ENCODE results near the gene TMEM184B.
A peak's percentile ranks its signal among the peaks of the same experiment; 100 is the strongest.

Gene TMEM184B

DNA sequence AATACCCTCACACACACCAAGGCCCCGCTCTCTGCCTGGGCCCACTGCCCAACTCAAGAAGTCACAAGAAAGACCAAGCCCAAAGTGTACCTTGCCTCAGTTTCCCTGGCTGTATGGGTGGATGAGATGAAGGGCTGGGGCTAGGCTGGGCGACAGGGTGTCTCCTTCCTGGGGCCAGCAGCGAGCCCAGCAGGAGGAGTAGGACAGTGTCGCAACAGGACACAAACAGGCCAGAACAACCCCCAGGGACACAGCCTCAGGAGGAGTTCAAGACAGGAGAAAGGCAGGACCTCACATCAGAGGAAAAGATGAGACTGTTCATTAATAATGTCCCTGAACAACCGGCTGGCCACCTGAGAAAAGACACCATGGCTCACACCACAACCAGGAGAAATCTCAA, 31.2 kb upstream of the TMEM184B start:
- no peak overlapping the region for H3K27ac ChIP-seq
- no peak for TF ChIP-seq ZFX (IDR thresholded peaks at IDR 0.05)

DNA sequence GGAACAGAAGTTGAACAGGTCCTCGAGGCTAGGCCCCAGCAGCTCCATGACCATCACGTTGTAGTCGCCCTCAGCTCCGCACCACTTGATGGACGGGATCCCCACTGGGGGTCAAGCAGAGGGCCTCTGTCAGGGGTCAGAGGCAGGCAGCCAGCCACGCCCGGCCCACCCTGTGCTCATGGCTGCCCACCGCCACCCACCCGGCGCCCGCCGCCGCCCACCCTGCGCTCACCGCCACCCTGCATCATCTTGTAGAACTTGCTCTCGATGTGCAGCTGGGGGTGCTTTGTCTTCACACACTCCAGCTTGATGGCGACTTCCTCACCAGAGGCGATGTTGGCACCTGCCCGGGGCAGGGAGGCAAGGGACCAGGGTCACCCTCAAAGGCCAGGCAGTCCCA, 30.1 kb upstream of the TMEM184B start:
- TF ChIP-seq, protein P1, sequence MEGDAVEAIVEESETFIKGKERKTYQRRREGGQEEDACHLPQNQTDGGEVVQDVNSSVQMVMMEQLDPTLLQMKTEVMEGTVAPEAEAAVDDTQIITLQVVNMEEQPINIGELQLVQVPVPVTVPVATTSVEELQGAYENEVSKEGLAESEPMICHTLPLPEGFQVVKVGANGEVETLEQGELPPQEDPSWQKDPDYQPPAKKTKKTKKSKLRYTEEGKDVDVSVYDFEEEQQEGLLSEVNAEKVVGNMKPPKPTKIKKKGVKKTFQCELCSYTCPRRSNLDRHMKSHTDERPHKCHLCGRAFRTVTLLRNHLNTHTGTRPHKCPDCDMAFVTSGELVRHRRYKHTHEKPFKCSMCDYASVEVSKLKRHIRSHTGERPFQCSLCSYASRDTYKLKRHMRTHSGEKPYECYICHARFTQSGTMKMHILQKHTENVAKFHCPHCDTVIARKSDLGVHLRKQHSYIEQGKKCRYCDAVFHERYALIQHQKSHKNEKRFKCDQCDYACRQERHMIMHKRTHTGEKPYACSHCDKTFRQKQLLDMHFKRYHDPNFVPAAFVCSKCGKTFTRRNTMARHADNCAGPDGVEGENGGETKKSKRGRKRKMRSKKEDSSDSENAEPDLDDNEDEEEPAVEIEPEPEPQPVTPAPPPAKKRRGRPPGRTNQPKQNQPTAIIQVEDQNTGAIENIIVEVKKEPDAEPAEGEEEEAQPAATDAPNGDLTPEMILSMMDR (conservative IDR thresholded peaks at IDR 0.05), result no peak
- TF ChIP-seq ZFX (IDR thresholded peaks at IDR 0.05), result no peak
- no peak overlapping the region for H3K27ac ChIP-seq

GRCh38 chr22:38300946-38301345, 28.1 kb upstream of the TMEM184B start:
- no peak overlapping the region for H3K27ac ChIP-seq
- no peak for TF ChIP-seq ZFX (IDR thresholded peaks at IDR 0.05)
- TF ChIP-seq, protein P1 (conservative IDR thresholded peaks at IDR 0.05), result no peak

GRCh38 chr22:38300197-38300945, 27.6 kb upstream of the TMEM184B start:
- TF ChIP-seq, protein P1 (conservative IDR thresholded peaks at IDR 0.05), result no peak
- TF ChIP-seq ZFX (IDR thresholded peaks at IDR 0.05), result no peak
- peak overlapping the region; percentile 0; the same call in 1 of the 2 replicates for H3K27ac ChIP-seq

GRCh38 chr22:38299770-38300102, 26.9 kb upstream of the TMEM184B start:
- TF ChIP-seq, protein P1 (conservative IDR thresholded peaks at IDR 0.05), result no peak
- no peak for TF ChIP-seq ZFX (IDR thresholded peaks at IDR 0.05)
- H3K27ac ChIP-seq, result peak overlapping the region; percentile 0; the same call in 1 of the 2 replicates

- TF ChIP-seq, protein P1 (conservative IDR thresholded peaks at IDR 0.05), result no peak; the same call in 1 of the 2 replicates
- no peak for TF ChIP-seq ZFX (IDR thresholded peaks at IDR 0.05)
- H3K27ac ChIP-seq, result no peak overlapping the region
These were observed 25.6 kb upstream of the TMEM184B start for GRCh38 chr22:38298312-38299005.

DNA sequence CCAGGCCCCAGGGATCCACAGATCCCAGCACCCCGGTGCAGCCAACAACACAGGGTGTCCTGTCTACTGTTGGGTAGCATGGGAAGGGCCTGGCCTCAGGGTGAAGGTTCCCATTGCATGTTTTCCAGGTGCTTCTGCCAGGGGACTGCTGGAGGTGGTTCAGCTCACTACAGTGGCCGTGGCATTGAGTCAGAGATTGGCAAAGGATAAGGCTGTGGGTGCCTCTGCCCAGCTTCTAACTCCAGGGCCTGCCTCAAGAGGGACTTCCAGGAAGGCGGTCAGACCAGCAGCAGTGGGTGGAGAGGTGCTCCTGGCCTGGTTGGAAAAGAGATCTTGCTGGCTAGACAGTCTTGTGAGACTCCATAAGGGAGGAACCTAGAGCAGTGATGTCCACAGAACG, 23.6 kb upstream of the TMEM184B start:
- H3K27ac ChIP-seq, result no peak overlapping the region
- TF ChIP-seq, protein P1 (conservative IDR thresholded peaks at IDR 0.05), result no peak
- TF ChIP-seq ZFX (IDR thresholded peaks at IDR 0.05), result no peak
